Measurements from ENCODE around the gene SETD3.

SETD3 gene

GRCh38 chr14:99459481-99460100, 21.1 kb downstream of the SETD3 start:
- Histone ChIP-seq H3K4me3 (ENCODE audit: insufficient read depth, low read length, poor library complexity, severe bottlenecking) (no peak overlapping the region), H3K36me3 (ENCODE audit: low read length) (no peaks in the 10 kb centered on the region; the same call in 1 of the 2 replicates), H3K9ac (ENCODE audit: low read length) (no peak overlapping the region), H2AFZ (ENCODE audit: low read depth, low read length, severe bottlenecking) (no peak overlapping the region), H3K4me2 (ENCODE audit: low read depth, low read length, poor library complexity, severe bottlenecking) (no peak overlapping the region), H3K27ac (ENCODE audit: low read depth, low read length) (no peak overlapping the region), H3K79me2 (ENCODE audit: insufficient read depth, low read length) (no peaks in the 10 kb centered on the region), H4K20me1 (ENCODE audit: low read depth, low read length) (no peaks in the 10 kb centered on the region), H3K9me2 (replicated peaks; ENCODE audit: insufficient read depth, low read length) (no peaks in the 10 kb centered on the region), H3K9me3 (ENCODE audit: insufficient read depth, low read length) (no peaks in the 10 kb centered on the region), H3F3A (ENCODE audit: insufficient read depth) (no peaks in the 10 kb centered on the region), H3K27me3 (ENCODE audit: low read length) (no peaks in the 10 kb centered on the region)
- TF ChIP-seq EZH2phosphoT487 (conservative IDR thresholded peaks at IDR 0.05; ENCODE audit: low read length): no peak
- TF ChIP-seq CTCF (IDR thresholded peaks at IDR 0.05; ENCODE audit: insufficient read depth, low read length, poor library complexity, severe bottlenecking): no peak

- Histone ChIP-seq H3K9me3 (ENCODE audit: insufficient read depth, low read length) (no peaks in the 10 kb centered on the region), H3K36me3 (ENCODE audit: low read length) (no peaks in the 10 kb centered on the region), H4K20me1 (ENCODE audit: low read depth, low read length) (no peaks in the 10 kb centered on the region), H3K79me2 (ENCODE audit: insufficient read depth, low read length) (no peaks in the 10 kb centered on the region), H3K27me3 (ENCODE audit: low read length) (no peaks in the 10 kb centered on the region), H3F3A (ENCODE audit: insufficient read depth) (no peaks in the 10 kb centered on the region), H3K4me3 (ENCODE audit: insufficient read depth, low read length, poor library complexity, severe bottlenecking) (no peak overlapping the region), H3K4me2 (ENCODE audit: low read depth, low read length, poor library complexity, severe bottlenecking) (no peak overlapping the region), H3K9me2 (replicated peaks; ENCODE audit: insufficient read depth, low read length) (no peaks in the 10 kb centered on the region), H3K9ac (ENCODE audit: low read length) (no peak overlapping the region), H3K27ac (ENCODE audit: low read depth, low read length) (no peak overlapping the region), H2AFZ (ENCODE audit: low read depth, low read length, severe bottlenecking) (no peak overlapping the region)
- TF ChIP-seq EZH2phosphoT487 (conservative IDR thresholded peaks at IDR 0.05; ENCODE audit: low read length): no peak
- no peak for TF ChIP-seq CTCF (IDR thresholded peaks at IDR 0.05; ENCODE audit: insufficient read depth, low read length, poor library complexity, severe bottlenecking)
Measured at GRCh38 chr14:99454246-99454645, 26.4 kb downstream of the SETD3 start.

GRCh38 chr14:99452968-99453367, 27.7 kb downstream of the SETD3 start:
- Histone ChIP-seq H3K27ac (ENCODE audit: low read depth, low read length) (no peak overlapping the region), H3K9me3 (ENCODE audit: insufficient read depth, low read length) (no peaks in the 10 kb centered on the region), H2AFZ (ENCODE audit: low read depth, low read length, severe bottlenecking) (no peak overlapping the region), H3F3A (ENCODE audit: insufficient read depth) (no peaks in the 10 kb centered on the region), H3K4me2 (ENCODE audit: low read depth, low read length, poor library complexity, severe bottlenecking) (no peak overlapping the region), H3K27me3 (ENCODE audit: low read length) (no peaks in the 10 kb centered on the region), H3K9ac (ENCODE audit: low read length) (no peak overlapping the region), H3K9me2 (replicated peaks; ENCODE audit: insufficient read depth, low read length) (no peaks in the 10 kb centered on the region), H4K20me1 (ENCODE audit: low read depth, low read length) (no peaks in the 10 kb centered on the region), H3K79me2 (ENCODE audit: insufficient read depth, low read length) (no peaks in the 10 kb centered on the region), H3K36me3 (ENCODE audit: low read length) (no peaks in the 10 kb centered on the region), H3K4me3 (ENCODE audit: insufficient read depth, low read length, poor library complexity, severe bottlenecking) (no peak overlapping the region)
- TF ChIP-seq CTCF (IDR thresholded peaks at IDR 0.05; ENCODE audit: insufficient read depth, low read length, poor library complexity, severe bottlenecking) (no peak), EZH2phosphoT487 (conservative IDR thresholded peaks at IDR 0.05; ENCODE audit: low read length) (no peak)

Measured in SU-DHL-6 (cell line).